Keratinocyte (primary cell): ENCODE measurements around the gene UAP1. TPM values are rescaled to one million over a fixed set of nuclear protein-coding genes. Genes with fewer than 3 reads are reported as not detected.

Source experiments
- DNase-seq: peaks from one replicate; pipeline ENCODE4 v3.0.0-alpha.2; 2011; ENCODE audit warnings: low read depth, missing footprints, low spot score
- FAIRE-seq: peaks from 2 replicates; lab custom pipeline; 2011; peaks lifted over from hg19 to GRCh38; lab: Jason Lieb, UNC
- H2AFZ ChIP-seq: 2 replicates; pipeline ENCODE4 v1.6.0; 2012; ENCODE audit warnings: low read length, control low read depth, inconsistent platforms; ENCODE audit not compliant: control insufficient read depth
- H3K27ac ChIP-seq: 2 replicates; pipeline ENCODE4 v1.5.1; 2011; ENCODE audit warnings: low read length; ENCODE audit not compliant: control insufficient read depth, insufficient read depth
- H3K27me3 ChIP-seq: 3 replicates; pipeline ENCODE4 v1.6.0; 2011; ENCODE audit warnings: low read length; ENCODE audit not compliant: control insufficient read depth, insufficient read depth; ENCODE audit errors: extremely low read depth
- H3K36me3 ChIP-seq, 2 experiments: 2 replicates in 1 of 2; 3 replicates in 1 of 2; pipeline ENCODE4 v1.5.1; 2011; ENCODE audit warnings: low read length in 2 of 2, mild to moderate bottlenecking in 1 of 2; ENCODE audit not compliant: control insufficient read depth in 2 of 2, insufficient read depth in 2 of 2; ENCODE audit errors: extremely low read depth in 1 of 2
- H3K4me1 ChIP-seq: 3 replicates; pipeline ENCODE4 v1.5.1; 2011; ENCODE audit warnings: low read length; ENCODE audit not compliant: control insufficient read depth, insufficient read depth; ENCODE audit errors: extremely low read depth
- H3K4me2 ChIP-seq: 3 replicates; pipeline ENCODE4 v1.6.0; 2011; ENCODE audit warnings: low read depth, low read length; ENCODE audit not compliant: control insufficient read depth, insufficient read depth; ENCODE audit errors: extremely low read depth
- H3K4me3 ChIP-seq, 3 experiments: fragments of 200-600 bp in 1 of 3; sonication (generic) in 1 of 3; 2 replicates in 2 of 3; 3 replicates in 1 of 3; pipeline ENCODE4 v1.5.1; 2011 to 2016; ENCODE audit warnings: low read length in 3 of 3, mild to moderate bottlenecking in 3 of 3, control low read depth in 2 of 3, inconsistent platforms in 1 of 3, low read depth in 1 of 3, mixed read lengths in 1 of 3, mixed run types in 1 of 3, moderate library complexity in 1 of 3; ENCODE audit not compliant: control insufficient read depth in 2 of 3, insufficient read depth in 2 of 3; ENCODE audit errors: extremely low read depth in 1 of 3
- H3K79me2 ChIP-seq: 2 replicates; pipeline ENCODE4 v1.6.0; 2012; ENCODE audit warnings: low read length; ENCODE audit not compliant: control insufficient read depth, insufficient read depth
- H3K9ac ChIP-seq: 3 replicates; pipeline ENCODE4 v1.6.0; 2011; ENCODE audit warnings: low read length; ENCODE audit not compliant: control insufficient read depth, insufficient read depth; ENCODE audit errors: extremely low read depth
- H3K9me1 ChIP-seq: 3 replicates; pipeline ENCODE4 v1.6.0; 2011; ENCODE audit warnings: low read length; ENCODE audit not compliant: control insufficient read depth, insufficient read depth; ENCODE audit errors: extremely low read depth
- H3K9me3 ChIP-seq: 2 replicates; pipeline ENCODE4 v1.5.1; 2012; ENCODE audit warnings: low read depth, low read length; ENCODE audit not compliant: control insufficient read depth
- H4K20me1 ChIP-seq: 3 replicates; pipeline ENCODE4 v1.6.0; 2011; ENCODE audit warnings: low read length; ENCODE audit not compliant: control insufficient read depth, insufficient read depth; ENCODE audit errors: extremely low read depth
- CTCF ChIP-seq, 3 experiments: IDR thresholded peaks in 1 of 3; conservative IDR thresholded peaks in 1 of 3; optimal IDR thresholded peaks in 1 of 3; 2 replicates in 2 of 3; 3 replicates in 1 of 3; pipeline versions ENCODE3 to v1.5.1; 2011; ENCODE audit warnings: low read length in 3 of 3, mild to moderate bottlenecking in 3 of 3, moderate library complexity in 2 of 3, control low read depth in 1 of 3, inconsistent platforms in 1 of 3; ENCODE audit not compliant: insufficient read depth in 2 of 3; ENCODE audit errors: extremely low read depth in 1 of 3
- EZH2 ChIP-seq: IDR thresholded peaks from one replicate; pipeline ENCODE4 v1.6.1; 2012; ENCODE audit warnings: inconsistent platforms, mild to moderate bottlenecking, low read length, moderate library complexity
- dilution Hi-C: fragments of 300-500 bp; cut with MboI; formaldehyde crosslinking; loops from one replicate; pipeline ENCODE4 v1.7.0; 2020; ENCODE audit warnings: low sequenced_read_pairs; ENCODE audit not compliant: extremely low pct_ligation_motif_present
- polyA plus RNA-seq, 5 experiments: library from polyadenylated mRNA; depleted of rRNA in 3 of 5; stranded (reverse) in 3 of 5; stranded (forward) in 1 of 5; unstranded in 1 of 5; fragments of >200 nt; gene quantifications; 1 replicate in 1 of 5; 2 replicates in 3 of 5; 3 replicates in 1 of 5; pipeline versions ENCODE4 v1.2.1 to v1.2.3, GENCODE V29; 2011 to 2012; ENCODE audit warnings: missing spikeins in 2 of 5, low read depth in 1 of 5, low replicate concordance in 1 of 5

UAP1 gene
- polyA plus RNA-seq, 1 donor (not counting 4 experiments of a cell fraction or from before 2014, with no cell fraction given) = 150 TPM

- DNase-seq (no peak), FAIRE-seq (no peak)
- Histone ChIP-seq H3K27me3 (no peaks in the 10 kb centered on the region), H3K27ac (no peak overlapping the region), H4K20me1 (no peaks in the 10 kb centered on the region), H3K36me3 (no peaks in the 10 kb centered on the region), H3K79me2 (peaks cover 10% of the 10 kb centered on the region), H3K9me1 (no peaks in the 10 kb centered on the region), H3K4me2 (no peak overlapping the region), H3K4me3 (no peak overlapping the region), H3K9me3 (no peaks in the 10 kb centered on the region), H3K9ac (no peak overlapping the region), H3K4me1 (peaks cover 12% of the 10 kb centered on the region), H2AFZ (no peak overlapping the region)
- dilution Hi-C loops = no loop called here
- TF ChIP-seq CTCF (optimal IDR thresholded peaks at IDR 0.05 in 1 of 3, IDR thresholded peaks at IDR 0.05 in 1 of 3, conservative IDR thresholded peaks at IDR 0.05 in 1 of 3; ENCODE audit: extremely low read depth in 1 of 3, insufficient read depth in 2 of 3, low read length in 3 of 3) = no peak
- TF ChIP-seq EZH2 = no peak
These were observed 4.0 kb upstream of the UAP1 start for GRCh38 chr1:162557536-162557935.

- DNase-seq (no peak), FAIRE-seq (peak; percentile 5)
- TF ChIP-seq CTCF (optimal IDR thresholded peaks at IDR 0.05 in 1 of 3, IDR thresholded peaks at IDR 0.05 in 1 of 3, conservative IDR thresholded peaks at IDR 0.05 in 1 of 3; ENCODE audit: extremely low read depth in 1 of 3, insufficient read depth in 2 of 3, low read length in 3 of 3) (no peak), EZH2 (no peak)
- Histone ChIP-seq H3K36me3 (peaks cover 1 to 2% of the 10 kb centered on the region in 2 experiments), H3K27me3 (no peaks in the 10 kb centered on the region), H3K9ac (peak overlapping the region; percentile 72), H3K79me2 (peaks cover 40% of the 10 kb centered on the region), H3K4me3 (peak overlapping the region; percentile 52 to 99 (median 53)), H3K27ac (peak overlapping the region; percentile 51), H3K4me1 (peaks cover 25% of the 10 kb centered on the region), H2AFZ (peak overlapping the region; percentile 7), H3K4me2 (peak overlapping the region; percentile 96), H3K9me3 (no peaks in the 10 kb centered on the region), H4K20me1 (peaks cover 4% of the 10 kb centered on the region), H3K9me1 (no peaks in the 10 kb centered on the region)
- dilution Hi-C loops = no loop called here
These were observed 1.1 kb upstream of the UAP1 start for GRCh38 chr1:162560303-162561036.
